HuH-7 (cell line): Measurements from ENCODE around the gene TMPRSS6.
"Not testable (repeated sequence)": the region's sequence is repeated elsewhere in the genome, so short reads cannot be mapped to it uniquely, and the experiment has no call there.

Experiments used
- DNase-seq: peaks from one replicate; pipeline ENCODE4 v3.0.0; 2011; ENCODE audit warnings: low spot score

TMPRSS6 gene

DNA sequence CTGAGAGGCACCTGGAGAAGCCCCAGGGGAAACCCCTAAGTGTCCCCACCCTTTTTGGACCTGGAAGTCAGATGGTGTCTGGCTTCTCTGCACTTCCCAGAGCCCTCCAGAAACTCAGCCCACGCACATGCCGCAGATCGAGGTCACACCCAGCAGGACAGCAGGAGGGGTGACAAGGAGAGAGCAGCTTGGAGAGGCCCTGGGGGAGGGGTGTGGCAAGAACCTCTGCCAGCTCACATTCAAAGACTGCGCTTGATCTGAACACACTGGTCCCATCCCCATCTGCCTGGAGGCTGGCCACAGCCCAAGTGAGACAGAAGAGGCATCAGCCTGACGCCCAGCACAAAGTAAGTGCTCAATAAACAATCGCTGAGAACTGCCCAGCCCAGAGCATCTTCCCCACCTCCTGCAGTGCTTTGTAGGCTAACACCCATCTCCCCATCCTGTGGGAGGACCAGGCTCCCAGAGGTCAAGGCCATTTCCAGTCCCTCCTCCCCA lies 21.4 kb downstream of the TMPRSS6 start:
- no peak for DNase-seq

DNA sequence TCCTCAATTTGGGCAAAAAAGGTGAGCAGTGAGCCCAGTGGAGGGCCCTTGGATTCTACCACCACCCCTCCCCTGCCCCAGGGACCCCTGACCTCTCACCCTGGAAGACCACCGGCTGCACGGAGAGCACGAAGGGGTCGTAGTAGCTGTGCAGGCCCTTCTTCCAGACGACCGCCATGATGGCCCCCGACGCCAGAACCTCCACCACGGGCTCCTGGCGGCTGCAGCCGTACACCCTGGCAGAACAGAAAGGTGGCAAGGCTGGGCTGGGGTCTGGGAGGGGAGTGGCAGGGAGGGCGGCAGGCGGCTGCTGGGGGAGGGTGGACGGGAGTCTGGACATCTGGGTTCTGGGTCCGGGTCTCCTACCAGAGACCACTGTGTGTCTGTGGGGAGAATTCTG lies 23.3 kb downstream of the TMPRSS6 start:
- no peak for DNase-seq

DNA sequence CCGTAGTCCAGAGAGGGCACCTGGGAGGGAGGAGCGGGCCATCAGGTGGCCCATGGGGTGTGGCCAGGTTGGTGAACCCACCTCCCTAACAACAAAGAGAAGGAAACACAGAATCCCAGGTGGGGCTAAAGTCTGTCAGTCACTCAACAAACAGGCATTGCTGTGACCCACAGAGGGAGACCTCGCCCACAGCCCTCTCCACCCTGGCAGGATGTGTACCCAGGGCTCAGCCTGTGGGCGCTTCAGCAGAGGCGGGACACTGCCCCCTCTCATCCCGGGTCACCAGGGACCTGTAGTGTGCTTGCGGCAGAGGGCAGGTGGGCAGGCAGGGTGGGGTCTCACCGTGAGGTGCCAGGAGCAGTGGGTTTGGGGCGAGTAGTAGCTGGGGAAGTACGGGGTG lies 25.1 kb downstream of the TMPRSS6 start:
- no peak for DNase-seq

GRCh38 chr22:37083914-37084313 lies 25.6 kb downstream of the TMPRSS6 start:
- no peak for DNase-seq

GRCh38 chr22:37082251-37082873 lies 27.2 kb downstream of the TMPRSS6 start:
- DNase-seq = no peak

GRCh38 chr22:37080838-37081237 lies 28.7 kb downstream of the TMPRSS6 start:
- no peak for DNase-seq

- no peak for DNase-seq
Measured at GRCh38 chr22:37080438-37080837, 29.1 kb downstream of the TMPRSS6 start.

- DNase-seq = no peak
Measured at GRCh38 chr22:37079668-37080171, 29.8 kb downstream of the TMPRSS6 start.

DNA sequence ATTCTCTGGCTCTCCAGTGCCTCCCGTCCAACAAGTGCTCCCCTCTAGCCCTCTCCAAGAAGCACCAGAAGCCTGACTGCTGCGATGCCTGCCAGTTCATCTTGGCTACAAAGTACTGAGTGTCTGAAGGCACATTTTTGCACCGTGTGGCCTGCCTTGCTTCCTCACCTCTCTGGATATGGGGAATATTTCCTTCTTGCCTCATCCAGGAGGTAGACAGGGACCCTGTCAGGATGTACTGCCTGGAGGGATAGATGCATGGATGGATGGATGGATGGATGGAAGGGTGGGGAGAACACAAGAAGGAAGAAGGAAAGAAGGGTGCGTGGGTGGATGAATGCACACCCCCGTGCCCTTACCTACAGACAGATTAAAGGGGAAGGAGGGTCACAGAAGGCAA lies 30.4 kb downstream of the TMPRSS6 start:
- DNase-seq = no peak

DNA sequence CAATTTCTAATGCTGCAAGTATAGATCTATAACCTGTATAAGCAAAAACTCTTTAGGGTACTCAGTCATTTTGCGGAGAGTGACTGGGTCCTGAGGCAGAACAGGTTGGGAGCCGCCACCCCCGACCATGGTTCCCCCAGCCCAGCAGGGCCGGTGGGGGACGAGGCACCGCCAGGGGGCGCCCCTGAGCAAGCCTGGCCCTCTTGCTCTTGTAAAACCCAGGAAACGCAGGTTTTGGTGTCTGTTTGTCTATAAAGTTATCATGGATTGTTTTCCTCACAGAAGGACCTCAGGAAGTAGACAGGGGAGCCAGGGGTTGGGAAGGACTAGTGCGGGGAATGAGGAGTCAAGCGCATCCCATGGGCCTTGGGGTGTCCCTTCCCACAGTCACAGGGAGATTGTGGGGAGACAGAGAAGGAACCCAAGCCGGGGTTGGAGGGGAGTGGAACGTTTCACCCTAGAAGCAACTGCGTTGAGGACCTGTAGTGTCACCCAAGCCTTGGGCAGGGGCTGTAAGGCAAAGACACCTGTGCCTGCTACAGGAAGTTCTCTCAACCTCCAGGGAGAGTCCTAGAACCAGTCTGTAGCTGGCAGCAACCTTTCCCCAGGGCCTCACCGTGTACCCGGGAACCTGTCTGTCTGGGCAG lies 31.6 kb downstream of the TMPRSS6 start:
- peak; percentile 97 for DNase-seq

DNA sequence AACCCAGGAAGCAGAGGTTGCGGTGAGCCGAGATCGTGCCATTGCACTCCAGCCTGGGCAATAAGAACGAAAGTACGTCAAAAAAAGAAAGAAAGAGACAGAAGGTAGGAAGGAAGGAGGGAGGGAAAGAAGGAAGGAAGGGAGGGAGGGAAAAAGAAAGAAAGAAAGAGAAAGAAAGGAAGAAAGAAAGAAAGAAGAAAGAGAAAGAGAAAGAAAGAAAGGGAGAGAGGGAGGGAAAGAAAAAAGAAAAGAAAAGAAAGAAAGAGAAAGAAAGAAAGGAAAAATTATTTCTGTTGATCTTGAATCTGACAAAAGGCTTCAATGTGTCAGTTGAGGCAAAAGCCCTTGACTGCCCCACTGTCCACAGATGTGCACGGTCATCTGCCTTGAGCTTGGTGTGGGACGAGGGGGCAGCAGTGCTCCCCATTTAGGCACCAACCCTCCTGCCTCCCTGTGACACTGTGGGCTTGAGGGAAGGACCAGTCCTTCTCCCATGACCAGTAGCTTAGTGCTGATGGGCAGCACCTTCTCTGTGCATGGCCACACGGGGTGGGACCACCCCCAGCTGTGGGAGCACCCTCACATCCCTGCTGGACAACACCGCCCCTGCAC lies 33.6 kb downstream of the TMPRSS6 start:
- no peak for DNase-seq

- no peak for DNase-seq
Measured at GRCh38 chr22:37075046-37075445, 34.5 kb downstream of the TMPRSS6 start.

GRCh38 chr22:37074537-37074936 lies 35.0 kb downstream of the TMPRSS6 start:
- no peak for DNase-seq

- DNase-seq = no peak
Measured at GRCh38 chr22:37072673-37073072, 36.8 kb downstream of the TMPRSS6 start.

DNA sequence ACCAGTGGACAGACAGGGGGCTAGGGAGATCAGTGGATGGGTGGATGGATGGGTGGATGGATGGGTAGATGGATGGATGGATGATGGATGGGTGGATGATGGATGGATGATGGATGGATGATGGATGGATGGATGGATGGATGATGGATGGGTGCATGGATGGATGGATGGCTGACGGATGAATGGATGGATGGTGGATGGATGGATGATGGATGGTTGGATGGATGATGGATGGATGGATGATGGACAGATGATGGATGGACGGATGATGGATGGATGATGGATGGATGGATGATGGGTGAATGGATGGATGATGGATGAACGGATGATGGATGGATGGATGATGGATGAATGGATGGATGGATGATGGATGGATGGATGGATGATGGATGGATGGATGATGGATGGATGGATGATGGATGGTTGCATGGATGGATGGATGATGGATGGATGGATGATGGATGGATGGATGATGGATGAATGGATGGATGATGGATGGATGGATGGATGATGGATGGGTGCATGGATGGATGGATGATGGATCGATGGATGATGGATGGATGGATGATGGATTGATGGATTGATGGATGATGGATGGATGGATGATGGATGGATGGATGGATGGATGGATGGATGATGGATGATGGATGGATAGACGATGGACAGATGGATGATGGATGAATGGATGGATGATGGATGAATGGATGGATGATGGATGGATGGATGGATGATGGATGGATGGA lies 37.5 kb downstream of the TMPRSS6 start:
- not testable (repeated sequence) for DNase-seq

DNA sequence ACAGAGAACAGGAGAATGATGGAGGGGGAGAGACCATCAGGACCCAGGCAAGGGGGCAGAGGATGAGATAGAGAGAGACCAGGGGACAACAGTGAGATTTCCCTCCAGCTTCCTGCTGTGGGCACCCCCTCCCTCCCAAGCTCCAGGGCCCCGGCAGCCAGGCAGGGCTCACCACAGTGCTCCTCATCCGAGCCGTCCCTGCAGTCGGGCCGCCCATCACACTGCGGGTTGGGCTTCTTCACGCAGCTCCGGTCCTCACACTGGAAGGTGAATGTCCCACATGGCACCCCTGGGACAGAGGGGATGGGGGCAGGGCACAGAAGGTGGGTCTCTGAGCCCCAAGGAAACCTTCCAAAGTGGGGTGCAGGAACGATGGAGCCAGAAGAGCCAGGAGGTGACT lies 38.8 kb downstream of the TMPRSS6 start:
- no peak for DNase-seq

GRCh38 chr22:37070334-37070733 lies 39.2 kb downstream of the TMPRSS6 start:
- no peak for DNase-seq

DNA sequence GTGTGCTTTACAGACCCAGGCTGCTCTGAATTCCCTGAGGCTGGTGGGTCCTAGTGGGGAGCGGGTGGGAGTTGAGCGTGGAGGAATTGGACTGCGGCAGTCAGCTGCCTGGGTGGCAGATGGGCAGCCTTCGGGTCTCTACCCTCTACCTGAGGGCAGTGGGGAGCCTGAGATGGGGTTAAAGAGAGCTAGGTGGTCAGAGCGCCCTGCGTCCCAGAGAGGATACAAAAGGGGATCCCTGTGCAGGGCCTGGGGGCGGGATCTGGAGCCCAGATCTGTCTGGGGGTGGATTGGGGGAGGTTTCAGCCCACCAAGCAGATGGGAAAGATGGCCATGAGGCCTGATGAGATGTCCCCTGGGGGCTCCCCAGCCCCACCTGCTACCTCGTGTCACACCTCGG lies 39.8 kb downstream of the TMPRSS6 start:
- no peak for DNase-seq

DNA sequence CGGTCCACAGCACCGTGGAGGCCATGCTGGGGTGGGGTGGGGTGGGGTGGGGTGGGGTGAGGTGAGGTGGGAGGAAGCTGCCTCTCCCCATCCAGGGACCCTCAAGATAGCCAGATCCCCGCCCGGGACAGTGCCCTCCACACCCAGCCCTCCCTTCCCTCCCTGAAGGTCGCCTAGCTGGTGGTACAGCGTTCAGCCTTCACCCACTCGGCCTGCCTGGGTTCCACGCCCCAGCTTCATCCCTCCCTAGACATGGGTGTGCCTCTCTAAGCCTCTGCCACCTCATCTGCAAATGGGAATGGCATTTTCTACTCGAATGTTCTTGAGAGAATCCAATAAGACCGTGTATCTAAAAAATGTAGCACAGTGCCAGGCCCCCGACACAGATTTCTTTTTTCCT lies 40.2 kb downstream of the TMPRSS6 start:
- no peak for DNase-seq

DNA sequence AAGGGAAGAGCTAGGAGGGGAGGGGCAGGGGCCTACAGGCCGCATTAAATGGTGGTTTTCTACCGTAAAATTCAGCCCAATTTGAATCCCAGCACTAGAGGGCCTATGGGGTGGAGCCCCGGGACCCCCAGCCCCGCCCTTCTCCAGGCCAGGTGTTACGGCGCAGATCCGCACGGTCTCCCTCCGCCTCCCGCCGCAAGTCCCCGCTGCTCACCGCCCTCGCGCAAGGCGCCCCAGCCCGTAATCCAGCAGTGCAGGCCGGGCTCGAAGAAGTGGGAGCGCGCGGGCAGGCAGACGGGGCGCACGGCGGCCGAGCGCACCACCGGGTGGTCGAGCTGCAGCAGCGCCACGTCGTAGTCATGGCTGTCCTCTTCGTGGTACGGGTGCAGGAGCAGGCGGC lies 40.7 kb downstream of the TMPRSS6 start:
- no peak for DNase-seq

GRCh38 chr22:37067428-37067827 lies 42.1 kb downstream of the TMPRSS6 start:
- DNase-seq = no peak

DNA sequence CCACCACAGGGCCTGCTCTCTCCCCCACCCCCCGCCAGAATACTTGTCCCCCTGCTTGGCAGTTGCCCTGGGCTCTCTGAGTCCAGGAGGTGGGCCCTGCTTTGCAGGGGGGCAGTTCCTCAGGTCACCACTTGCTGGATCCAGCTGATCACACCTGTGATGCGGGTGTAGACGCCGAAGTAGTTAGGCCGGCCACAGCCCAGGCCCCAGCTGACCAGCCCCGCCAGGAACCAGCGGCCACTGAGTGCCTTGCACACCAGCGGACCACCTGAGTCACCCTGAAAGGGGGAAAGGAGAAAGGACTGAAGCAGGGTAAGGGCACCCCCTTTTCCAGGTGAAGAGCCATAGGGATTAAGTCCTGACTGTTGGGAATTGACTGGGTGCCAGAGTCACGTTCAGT lies 43.6 kb downstream of the TMPRSS6 start:
- DNase-seq = no peak

DNA sequence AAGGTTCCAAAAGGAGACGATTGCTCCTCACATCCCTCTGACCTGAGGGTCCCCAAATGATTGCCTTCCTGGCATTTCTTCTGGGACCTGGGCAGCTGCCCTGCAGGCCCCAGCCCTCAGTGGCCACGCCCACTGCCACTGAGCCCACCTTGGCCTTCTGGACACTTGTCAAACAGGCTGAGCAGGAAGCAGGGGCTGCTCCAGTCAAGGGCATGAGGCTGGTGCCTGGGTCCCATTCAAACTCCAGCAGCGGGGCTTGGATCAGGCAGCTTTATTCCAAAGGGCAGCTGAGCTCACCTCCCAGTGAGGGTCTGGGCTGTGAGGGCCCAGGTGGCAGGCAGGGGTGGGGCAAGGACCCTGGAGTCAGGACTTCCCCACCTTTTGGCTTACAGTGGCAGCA lies 44.3 kb downstream of the TMPRSS6 start:
- DNase-seq = no peak
